ENCODE results near the gene CDH4.

The CDH4 gene

GRCh38 chr20:61974357-61974665 lies 722.2 kb downstream of the CDH4 start:
- no peak for DNase-seq (ENCODE audit: low read depth)
- no peak for TF ChIP-seq CTCF (IDR thresholded peaks at IDR 0.05; ENCODE audit: low read length, missing control alignments)
- no peak overlapping the region for H3K4me3 ChIP-seq (replicated peaks; ENCODE audit: low read depth, low read length)

GRCh38 chr20:61975407-61976129 lies 723.5 kb downstream of the CDH4 start:
- H3K4me3 ChIP-seq (replicated peaks; ENCODE audit: low read depth, low read length), result no peak overlapping the region
- no peak for TF ChIP-seq CTCF (IDR thresholded peaks at IDR 0.05; ENCODE audit: low read length, missing control alignments)
- no peak for DNase-seq (ENCODE audit: low read depth)

- DNase-seq (ENCODE audit: low read depth), result no peak
- no peak for TF ChIP-seq CTCF (IDR thresholded peaks at IDR 0.05; ENCODE audit: low read length, missing control alignments)
- H3K4me3 ChIP-seq (replicated peaks; ENCODE audit: low read depth, low read length), result no peak overlapping the region
Measured at GRCh38 chr20:61976263-61976643, 724.2 kb downstream of the CDH4 start.

GRCh38 chr20:61976644-61977418 lies 724.8 kb downstream of the CDH4 start:
- TF ChIP-seq CTCF (IDR thresholded peaks at IDR 0.05; ENCODE audit: low read length, missing control alignments), result no peak
- DNase-seq (ENCODE audit: low read depth), result no peak
- no peak overlapping the region for H3K4me3 ChIP-seq (replicated peaks; ENCODE audit: low read depth, low read length)

GRCh38 chr20:61977419-61977786 lies 725.3 kb downstream of the CDH4 start:
- TF ChIP-seq CTCF (IDR thresholded peaks at IDR 0.05; ENCODE audit: low read length, missing control alignments), result no peak
- DNase-seq (ENCODE audit: low read depth), result no peak
- no peak overlapping the region for H3K4me3 ChIP-seq (replicated peaks; ENCODE audit: low read depth, low read length)

GRCh38 chr20:61978491-61978890 lies 726.4 kb downstream of the CDH4 start:
- DNase-seq (ENCODE audit: low read depth), result no peak
- H3K4me3 ChIP-seq (replicated peaks; ENCODE audit: low read depth, low read length), result no peak overlapping the region
- no peak for TF ChIP-seq CTCF (IDR thresholded peaks at IDR 0.05; ENCODE audit: low read length, missing control alignments)

- no peak overlapping the region for H3K4me3 ChIP-seq (replicated peaks; ENCODE audit: low read depth, low read length)
- TF ChIP-seq CTCF (IDR thresholded peaks at IDR 0.05; ENCODE audit: low read length, missing control alignments), result no peak
- DNase-seq (ENCODE audit: low read depth), result no peak
Measured at GRCh38 chr20:61979090-61979489, 727.0 kb downstream of the CDH4 start.
